Gastrocnemius medialis (tissue), 4 donors: Measurements from ENCODE around the gene PATJ. TPM values are rescaled to one million over a fixed set of nuclear protein-coding genes. Genes with fewer than 3 reads are reported as not detected.

Experiments
- ATAC-seq, 2 donors: fragments of 150-250 bp; one replicate each; pipeline ENCODE4 v1.9.1; 2016
- DNase-seq, 2 donors: peaks; one replicate each; pipeline ENCODE4 v3.0.0-alpha.2; 2019
- H3K27ac ChIP-seq, 4 donors: fragments of 200-600 bp; sonication (generic); 1 replicate in 1 of 4; 2 replicates in 3 of 4; pipeline ENCODE4 v1.5.1; 2016 to 2018; ENCODE audit warnings: mild to moderate bottlenecking in 2 of 4, moderate library complexity in 1 of 4
- H3K27me3 ChIP-seq, 3 donors: fragments of 200-600 bp; sonication (generic) in 2 of 3; 1 replicate in 1 of 3; 2 replicates in 2 of 3; pipeline versions ENCODE4 v1.5.1 to v1.6.0; 2016 to 2019; ENCODE audit warnings: mild to moderate bottlenecking in 1 of 3, moderate library complexity in 1 of 3
- H3K36me3 ChIP-seq, 2 donors: fragments of 200-600 bp; sonication (generic) in 1 of 2; one replicate each; pipeline ENCODE4 v1.5.1; 2017 to 2018
- H3K4me1 ChIP-seq, 2 donors: fragments of 200-600 bp; sonication (generic) in 1 of 2; one replicate each; pipeline ENCODE4 v1.5.1; 2016 to 2017; ENCODE audit warnings: mild to moderate bottlenecking in 2 of 2
- H3K4me3 ChIP-seq, 4 donors: fragments of 200-600 bp; sonication (generic) in 3 of 4; 1 replicate in 1 of 4; 2 replicates in 3 of 4; pipeline ENCODE4 v1.5.1; 2016 to 2019; ENCODE audit warnings: mild to moderate bottlenecking in 2 of 4
- H3K9me3 ChIP-seq, 3 donors: fragments of 200-600 bp; sonication (generic) in 2 of 3; 1 replicate in 1 of 3; 2 replicates in 2 of 3; pipeline ENCODE4 v1.5.1; 2016 to 2019
- POLR2A ChIP-seq, 2 donors: fragments of 450-650 bp; IDR thresholded peaks; one replicate each; pipeline ENCODE4 v1.6.1; 2017; ENCODE audit warnings: antibody characterized with exemption in 2 of 2, mild to moderate bottlenecking in 2 of 2, moderate library complexity in 2 of 2
- in situ Hi-C, 4 donors: fragments of 200-750 bp; cut with MboI; loops; one replicate each; pipeline versions ENCODE4 v1.15.0 to v1.8.0; 2017; ENCODE audit warnings: low sequenced_read_pairs in 4 of 4
- intact Hi-C: fragments of 100-400 bp; cut with DNase I; formaldehyde crosslinking; loops from one replicate; pipeline ENCODE4 v1.15.1; 2023; ENCODE audit warnings: low total_unique reads
- total RNA-seq, 4 donors: library from RNA; depleted of rRNA; stranded (reverse); fragments of >200 nt; gene quantifications; one replicate each; pipeline versions ENCODE4 v1.1.0 to v1.2.3, GENCODE V29; 2016
- TF ChIP-seq, protein P1 (sequence below), 5 experiments: fragments of 450-650 bp in 3 of 5; fragments of 200-600 bp in 2 of 5; sonication (generic) in 2 of 5; IDR thresholded peaks in 4 of 5; conservative IDR thresholded peaks in 1 of 5; 1 replicate in 4 of 5; 2 replicates in 1 of 5; pipeline ENCODE4 v1.5.1; 2016 to 2019; ENCODE audit warnings: antibody characterized with exemption in 5 of 5, mild to moderate bottlenecking in 3 of 5, moderate library complexity in 3 of 5

The PATJ gene
- total RNA-seq, 4 donors from 2014 or later = 19.3 to 44.8 (median 26.0) TPM

- DNase-seq (no peak), ATAC-seq (peak in 1 of 2 donors; percentile 66)
- in situ Hi-C loops (no loop called here), intact Hi-C loops (no loop called here)
- H3K9me3 ChIP-seq = no peaks in the 10 kb centered on the region
- H3K36me3 ChIP-seq = no peaks in the 10 kb centered on the region
- peaks cover 0 to 2% of the 10 kb centered on the region in 2 donors for H3K4me1 ChIP-seq
- H3K4me3 ChIP-seq = no peak overlapping the region
- TF ChIP-seq, protein P1, sequence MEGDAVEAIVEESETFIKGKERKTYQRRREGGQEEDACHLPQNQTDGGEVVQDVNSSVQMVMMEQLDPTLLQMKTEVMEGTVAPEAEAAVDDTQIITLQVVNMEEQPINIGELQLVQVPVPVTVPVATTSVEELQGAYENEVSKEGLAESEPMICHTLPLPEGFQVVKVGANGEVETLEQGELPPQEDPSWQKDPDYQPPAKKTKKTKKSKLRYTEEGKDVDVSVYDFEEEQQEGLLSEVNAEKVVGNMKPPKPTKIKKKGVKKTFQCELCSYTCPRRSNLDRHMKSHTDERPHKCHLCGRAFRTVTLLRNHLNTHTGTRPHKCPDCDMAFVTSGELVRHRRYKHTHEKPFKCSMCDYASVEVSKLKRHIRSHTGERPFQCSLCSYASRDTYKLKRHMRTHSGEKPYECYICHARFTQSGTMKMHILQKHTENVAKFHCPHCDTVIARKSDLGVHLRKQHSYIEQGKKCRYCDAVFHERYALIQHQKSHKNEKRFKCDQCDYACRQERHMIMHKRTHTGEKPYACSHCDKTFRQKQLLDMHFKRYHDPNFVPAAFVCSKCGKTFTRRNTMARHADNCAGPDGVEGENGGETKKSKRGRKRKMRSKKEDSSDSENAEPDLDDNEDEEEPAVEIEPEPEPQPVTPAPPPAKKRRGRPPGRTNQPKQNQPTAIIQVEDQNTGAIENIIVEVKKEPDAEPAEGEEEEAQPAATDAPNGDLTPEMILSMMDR (IDR thresholded peaks at IDR 0.05 in 4 of 5, conservative IDR thresholded peaks at IDR 0.05 in 1 of 5) = no peak
- no peak for TF ChIP-seq POLR2A (IDR thresholded peaks at IDR 0.05)
- H3K27ac ChIP-seq = peak overlapping the region in 1 of 4 donors; percentile 22
- no peaks in the 10 kb centered on the region for H3K27me3 ChIP-seq
Observed at GRCh38 chr1:61997123-61997522, 254.8 kb downstream of the PATJ start.

- no peak overlapping the region for H3K27ac ChIP-seq
- ATAC-seq = no peak
- intact Hi-C loops (no loop called here), in situ Hi-C loops (no loop called here)
- no peak overlapping the region for H3K4me3 ChIP-seq
- no peaks in the 10 kb centered on the region for H3K4me1 ChIP-seq
- no peaks in the 10 kb centered on the region for H3K36me3 ChIP-seq
- DNase-seq = no peak
- no peaks in the 10 kb centered on the region for H3K27me3 ChIP-seq
- TF ChIP-seq, protein P1 (IDR thresholded peaks at IDR 0.05 in 4 of 5, conservative IDR thresholded peaks at IDR 0.05 in 1 of 5) = no peak
- TF ChIP-seq POLR2A (IDR thresholded peaks at IDR 0.05) = no peak
- H3K9me3 ChIP-seq = no peaks in the 10 kb centered on the region
Observed at GRCh38 chr1:62003777-62004176, 261.5 kb downstream of the PATJ start.

GRCh38 chr1:62006690-62007089, 264.4 kb downstream of the PATJ start:
- intact Hi-C loops = no loop called here
- no peak overlapping the region for H3K4me3 ChIP-seq
- H3K27ac ChIP-seq = no peak overlapping the region
- ATAC-seq (no peak), DNase-seq (no peak)
- no peaks in the 10 kb centered on the region for H3K9me3 ChIP-seq
- in situ Hi-C loops = no loop called here
- H3K27me3 ChIP-seq = no peaks in the 10 kb centered on the region
- no peaks in the 10 kb centered on the region for H3K36me3 ChIP-seq
- TF ChIP-seq POLR2A (IDR thresholded peaks at IDR 0.05) = no peak
- TF ChIP-seq, protein P1 (IDR thresholded peaks at IDR 0.05 in 4 of 5, conservative IDR thresholded peaks at IDR 0.05 in 1 of 5) = no peak
- no peaks in the 10 kb centered on the region for H3K4me1 ChIP-seq

DNA sequence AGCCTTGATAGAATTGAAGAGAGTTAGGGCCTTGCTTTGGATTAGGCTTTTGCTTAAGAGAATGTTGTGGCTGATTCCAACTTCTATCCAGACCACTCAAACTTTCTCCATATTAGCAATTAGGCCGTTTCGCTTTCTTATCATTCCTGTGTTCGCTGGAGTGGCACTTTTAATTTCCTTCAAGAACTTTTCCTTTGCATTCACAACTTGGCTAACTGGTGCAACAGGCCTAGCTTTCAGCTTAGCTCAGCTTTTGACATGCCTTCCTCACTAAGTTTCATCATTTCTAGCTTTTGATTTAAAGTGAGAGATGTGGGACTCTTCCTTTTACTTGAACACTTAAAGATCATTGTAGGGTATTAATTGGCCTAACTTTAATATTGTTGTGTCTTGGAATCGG, 268.7 kb downstream of the PATJ start:
- intact Hi-C loops (no loop called here), in situ Hi-C loops (no loop called here)
- H3K27me3 ChIP-seq = no peaks in the 10 kb centered on the region
- no peaks in the 10 kb centered on the region for H3K36me3 ChIP-seq
- no peak overlapping the region for H3K4me3 ChIP-seq
- ATAC-seq (no peak), DNase-seq (no peak)
- no peak for TF ChIP-seq POLR2A (IDR thresholded peaks at IDR 0.05)
- TF ChIP-seq, protein P1 (IDR thresholded peaks at IDR 0.05 in 4 of 5, conservative IDR thresholded peaks at IDR 0.05 in 1 of 5) = no peak
- no peak overlapping the region for H3K27ac ChIP-seq
- peaks cover 16% of the 10 kb centered on the region in 2 donors for H3K4me1 ChIP-seq
- H3K9me3 ChIP-seq = no peaks in the 10 kb centered on the region

- TF ChIP-seq POLR2A (IDR thresholded peaks at IDR 0.05) = no peak
- TF ChIP-seq, protein P1 (IDR thresholded peaks at IDR 0.05 in 4 of 5, conservative IDR thresholded peaks at IDR 0.05 in 1 of 5) = no peak
- H3K4me3 ChIP-seq = no peak overlapping the region
- DNase-seq (no peak), ATAC-seq (no peak)
- in situ Hi-C loops (no loop called here), intact Hi-C loops (no loop called here)
- peaks cover 16% of the 10 kb centered on the region in 2 donors for H3K4me1 ChIP-seq
- H3K27ac ChIP-seq = peak overlapping the region in 2 of 4 donors; percentile 25 to 69
- no peaks in the 10 kb centered on the region for H3K36me3 ChIP-seq
- no peaks in the 10 kb centered on the region for H3K9me3 ChIP-seq
- H3K27me3 ChIP-seq = no peaks in the 10 kb centered on the region
Observed at GRCh38 chr1:62012095-62012494, 269.8 kb downstream of the PATJ start.
